HEK293 (cell line): ENCODE data around the gene BLVRB.

Source experiments
- CTCF ChIA-PET: fragments of 350-600 bp; formaldehyde crosslinking; extraction: SDS; loops from one replicate; lab custom pipeline; 2021; ENCODE audit warnings: antibody characterized with exemption; lab: Yijun Ruan, JAX
- POLR2A ChIA-PET: fragments of 300-600 bp; formaldehyde crosslinking; extraction: SDS; loops from one replicate; lab custom pipeline; 2020; ENCODE audit warnings: antibody characterized with exemption, inconsistent platforms; lab: Yijun Ruan, JAX
- H3K27ac ChIP-seq: fragments of 200-500 bp; sonication (Bioruptor generic); 2 replicates; pipeline ENCODE4 v1.5.1; 2014; ENCODE audit warnings: low read depth, low read length, control low read depth, inconsistent platforms; ENCODE audit errors: extremely low read depth
- H3K36me3 ChIP-seq, 2 experiments: fragments of 200-500 bp in 1 of 2; sonication (Bioruptor generic) in 1 of 2; 1 replicate in 1 of 2; 2 replicates in 1 of 2; pipeline ENCODE4 v1.5.1; 2014 to 2017; ENCODE audit warnings: inconsistent platforms in 2 of 2, low read length in 2 of 2; ENCODE audit not compliant: control insufficient read depth in 2 of 2, insufficient read depth in 1 of 2
- H3K4me1 ChIP-seq: fragments of 200-500 bp; sonication (Bioruptor generic); 2 replicates; pipeline ENCODE4 v1.5.1; 2014; ENCODE audit warnings: mild to moderate bottlenecking, low read length, inconsistent platforms; ENCODE audit not compliant: control insufficient read depth, insufficient read depth
- H3K4me3 ChIP-seq: 2 replicates; pipeline ENCODE4 v1.5.1; 2011; ENCODE audit warnings: low read depth, mild to moderate bottlenecking, control low read depth, low read length, moderate library complexity
- H3K9me3 ChIP-seq: fragments of 200-500 bp; sonication (Bioruptor generic); 2 replicates; pipeline ENCODE4 v1.5.1; 2014; ENCODE audit warnings: low read depth, low read length, inconsistent platforms; ENCODE audit not compliant: control insufficient read depth, insufficient read depth
- CTCF ChIP-seq: fragments of 450-650 bp; formaldehyde crosslinking; IDR thresholded peaks from 2 replicates; pipeline ENCODE4 v1.5.1; 2016; ENCODE audit warnings: missing biosample characterization, missing genetic modification characterization
- EGR2 ChIP-seq: fragments of 450-650 bp; formaldehyde crosslinking; IDR thresholded peaks from 2 replicates; pipeline ENCODE4 v1.5.1; 2016; ENCODE audit warnings: low read depth, missing biosample characterization, missing genetic modification characterization
- IKZF3 ChIP-seq: fragments of 450-650 bp; IDR thresholded peaks from 2 replicates; pipeline ENCODE4 v1.5.0; 2018; ENCODE audit warnings: missing biosample characterization, mild to moderate bottlenecking, missing genetic modification characterization, moderate library complexity
- KLF8 ChIP-seq: fragments of 450-650 bp; formaldehyde crosslinking; IDR thresholded peaks from 2 replicates; pipeline ENCODE4 v1.5.1; 2016; ENCODE audit warnings: missing biosample characterization, missing genetic modification characterization
- KLF9 ChIP-seq: fragments of 450-650 bp; formaldehyde crosslinking; IDR thresholded peaks from 2 replicates; pipeline ENCODE4 v1.5.1; 2016; ENCODE audit warnings: missing biosample characterization, missing genetic modification characterization, low read depth
- PRDM10 ChIP-seq: fragments of 450-650 bp; formaldehyde crosslinking; IDR thresholded peaks from 2 replicates; pipeline ENCODE4 v1.5.1; 2016; ENCODE audit warnings: missing biosample characterization, missing genetic modification characterization
- PRDM4 ChIP-seq: fragments of 450-650 bp; formaldehyde crosslinking; IDR thresholded peaks from 2 replicates; pipeline ENCODE4 v1.5.1; 2017; ENCODE audit warnings: missing biosample characterization, missing genetic modification characterization
- ZBTB17 ChIP-seq: fragments of 450-650 bp; formaldehyde crosslinking; IDR thresholded peaks from 2 replicates; pipeline ENCODE4 v1.5.1; 2016; ENCODE audit warnings: missing biosample characterization, missing genetic modification characterization
- ZIC2 ChIP-seq: fragments of 450-650 bp; formaldehyde crosslinking; IDR thresholded peaks from 2 replicates; pipeline ENCODE4 v1.5.1; 2016; ENCODE audit warnings: missing biosample characterization, missing genetic modification characterization
- ZNF133 ChIP-seq: fragments of 450-650 bp; formaldehyde crosslinking; IDR thresholded peaks from 2 replicates; pipeline ENCODE4 v1.5.1; 2016; ENCODE audit warnings: missing biosample characterization, missing genetic modification characterization
- ZNF239 ChIP-seq: fragments of 450-650 bp; formaldehyde crosslinking; IDR thresholded peaks from 2 replicates; pipeline ENCODE4 v1.5.1; 2016; ENCODE audit warnings: missing biosample characterization, missing genetic modification characterization
- ZNF501 ChIP-seq: fragments of 450-650 bp; formaldehyde crosslinking; IDR thresholded peaks from 2 replicates; pipeline ENCODE4 v1.5.1; 2016; ENCODE audit warnings: missing biosample characterization, missing genetic modification characterization
- ZNF510 ChIP-seq: fragments of 450-650 bp; formaldehyde crosslinking; IDR thresholded peaks from 2 replicates; pipeline ENCODE4 v1.5.1; 2018; ENCODE audit warnings: mild to moderate bottlenecking, missing genetic modification characterization, missing biosample characterization; ENCODE audit not compliant: insufficient replicate concordance
- ZNF580 ChIP-seq: fragments of 450-650 bp; formaldehyde crosslinking; IDR thresholded peaks from 2 replicates; pipeline ENCODE4 v1.5.1; 2016; ENCODE audit warnings: missing biosample characterization, missing genetic modification characterization
- ZNF626 ChIP-seq: fragments of 450-650 bp; sonication (Bioruptor Pico); formaldehyde crosslinking; IDR thresholded peaks from 2 replicates; pipeline ENCODE4 v1.5.1; 2018; ENCODE audit warnings: missing biosample characterization, missing genetic modification characterization, inconsistent platforms
- ZNF704 ChIP-seq: fragments of 450-650 bp; formaldehyde crosslinking; IDR thresholded peaks from 2 replicates; pipeline ENCODE4 v1.5.1; 2016; ENCODE audit warnings: missing biosample characterization, missing genetic modification characterization

BLVRB gene

GRCh38 chr19:40502647-40503319, 37.2 kb upstream of the BLVRB start:
- ChIA-PET CTCF (interaction anchor here (0.5 to 1.4 kb wide), 4 partner anchors 12 to 190 kb away, joined by 3 to 6 read pairs (median 3); no protein-coding TSS in a partner anchor), POLR2A (interaction anchor here (0.6 to 0.7 kb wide), 2 partner anchors 10 to 82 kb away, joined by 3 to 5 read pairs; no protein-coding TSS in a partner anchor)

GRCh38 chr19:40502081-40502480, 36.5 kb upstream of the BLVRB start:
- H3K4me1 ChIP-seq: no peaks in the 10 kb centered on the region
- H3K4me3 ChIP-seq: no peak overlapping the region
- H3K27ac ChIP-seq: no peak overlapping the region
- POLR2A ChIA-PET: interaction anchor here (0.7 to 1.1 kb wide), 3 partner anchors 14 to 102 kb away, joined by 3 to 12 read pairs (median 3); no protein-coding TSS in a partner anchor
- H3K9me3 ChIP-seq: no peaks in the 10 kb centered on the region
- H3K36me3 ChIP-seq: no peaks in the 10 kb centered on the region; a peak in 1 of 3 replicates
- CTCF ChIA-PET: interaction anchor here (0.5 to 1.9 kb wide), 6 partner anchors 9 to 189 kb away, joined by 3 to 12 read pairs (median 4); no protein-coding TSS in a partner anchor
- no peak for TF ChIP-seq PRDM4
- TF ChIP-seq ZNF239 (tag by site-specific recombination): no peak
- no peak for TF ChIP-seq ZNF510 (tag by site-specific recombination)
- no peak for TF ChIP-seq ZNF580 (tag by site-specific recombination)
- no peak for TF ChIP-seq EGR2 (tag by site-specific recombination)
- TF ChIP-seq ZNF501: no peak
- no peak for TF ChIP-seq KLF9 (tag by site-specific recombination)
- no peak for TF ChIP-seq ZNF133 (tag by site-specific recombination)
- TF ChIP-seq ZNF626: no peak
- TF ChIP-seq IKZF3 (tag by site-specific recombination): no peak

More at GRCh38 chr19:40502647-40503319, 37.2 kb upstream of the BLVRB start:
- Histone ChIP-seq H3K36me3 (no peaks in the 10 kb centered on the region; a peak in 1 of 3 replicates), H3K4me1 (no peaks in the 10 kb centered on the region), H3K9me3 (no peaks in the 10 kb centered on the region), H3K27ac (no peak overlapping the region), H3K4me3 (no peak overlapping the region)
- TF ChIP-seq ZNF704 (tag by site-specific recombination) (no peak), ZBTB17 (tag by site-specific recombination) (peak; percentile 35; the same call in 1 of the 2 replicates), PRDM10 (tag by site-specific recombination) (peak; percentile 31; the same call in 1 of the 2 replicates), CTCF (tag by site-specific recombination) (peak; percentile 70), ZIC2 (peak; percentile 64), KLF8 (tag by site-specific recombination) (no peak)
